Thyroid gland (tissue), 4 donors: ENCODE data around the gene ASPN. TPM values are rescaled to one million over a fixed set of nuclear protein-coding genes. Genes with fewer than 3 reads are reported as not detected.

Experiments used
- DNase-seq, 2 donors: peaks; one replicate each; pipeline ENCODE4 v3.0.0-alpha.2; 2019
- H3K27ac ChIP-seq, 3 donors: fragments of 200-600 bp; sonication (generic); 1 replicate in 2 of 3; 2 replicates in 1 of 3; pipeline ENCODE4 v1.5.1; 2016 to 2019; ENCODE audit warnings: mild to moderate bottlenecking in 1 of 3, moderate library complexity in 1 of 3
- H3K27me3 ChIP-seq: fragments of 200-600 bp; sonication (generic); one replicate; pipeline ENCODE4 v1.5.1; 2019
- H3K36me3 ChIP-seq, 2 donors: fragments of 200-600 bp; sonication (generic); one replicate each; pipeline ENCODE4 v1.5.1; 2016 to 2019
- H3K4me1 ChIP-seq, 2 donors: fragments of 200-600 bp; sonication (generic); one replicate each; pipeline ENCODE4 v1.5.1; 2017 to 2019
- H3K4me3 ChIP-seq, 3 donors: fragments of 200-600 bp; sonication (generic); replicated peaks in 1 of 3; 1 replicate in 2 of 3; 2 replicates in 1 of 3; pipeline ENCODE4 v1.5.1; 2016; ENCODE audit warnings: mild to moderate bottlenecking in 1 of 3
- H3K9me3 ChIP-seq: fragments of 200-600 bp; sonication (generic); one replicate; pipeline ENCODE4 v1.5.1; 2017
- CTCF ChIP-seq, 6 experiments: fragments of 200-600 bp in 3 of 6; fragments of 450-650 bp in 3 of 6; sonication (generic) in 3 of 6; IDR thresholded peaks; one replicate each; pipeline ENCODE4 v1.5.1; 2016 to 2019; ENCODE audit warnings: antibody characterized with exemption in 6 of 6, mild to moderate bottlenecking in 2 of 6, inconsistent platforms in 1 of 6, moderate library complexity in 1 of 6
- POLR2A ChIP-seq, 2 donors: fragments of 450-650 bp; IDR thresholded peaks; one replicate each; pipeline ENCODE4 v1.6.1; 2017; ENCODE audit warnings: antibody characterized with exemption in 2 of 2, mild to moderate bottlenecking in 2 of 2, moderate library complexity in 1 of 2
- WGBS, 2 donors: methylation state at CpG; one replicate each; pipeline ENCODE4 v1.1.5; 2017; 5-methylcytosine and 5-hydroxymethylcytosine counted together
- intact Hi-C: fragments of 100-400 bp; cut with DNase I; formaldehyde crosslinking; loops from one replicate; pipeline ENCODE4 v1.15.1; 2023
- total RNA-seq, 4 donors: library from RNA; depleted of rRNA; stranded (reverse); fragments of >200 nt; gene quantifications; one replicate each; pipeline ENCODE4 v1.2.3, GENCODE V29; 2016

ASPN gene
- total RNA-seq, 4 donors from 2014 or later: 2.4 to 15.3 (median 7.4) TPM

- TF ChIP-seq POLR2A (IDR thresholded peaks at IDR 0.05) (no peak), CTCF (IDR thresholded peaks at IDR 0.05) (no peak)
Measured at GRCh38 chr9:92518199-92518598, 35.9 kb upstream of the ASPN start.

GRCh38 chr9:92517046-92517445 lies 34.7 kb upstream of the ASPN start:
- WGBS, 2 donors: 68 to 78% methylated on average over 3 of the region's 3 CpGs
- Histone ChIP-seq H3K9me3 (no peaks in the 10 kb centered on the region), H3K4me3 (no peak overlapping the region), H3K27me3 (no peaks in the 10 kb centered on the region), H3K4me1 (no peaks in the 10 kb centered on the region), H3K27ac (no peak overlapping the region), H3K36me3 (no peaks in the 10 kb centered on the region)
- TF ChIP-seq CTCF (IDR thresholded peaks at IDR 0.05) (no peak), POLR2A (IDR thresholded peaks at IDR 0.05) (no peak)
- intact Hi-C loops: no loop called here
- DNase-seq: no peak

More at GRCh38 chr9:92518199-92518598, 35.9 kb upstream of the ASPN start:
- Histone ChIP-seq H3K27me3 (no peaks in the 10 kb centered on the region), H3K4me3 (no peak overlapping the region), H3K4me1 (no peaks in the 10 kb centered on the region), H3K36me3 (no peaks in the 10 kb centered on the region), H3K9me3 (no peaks in the 10 kb centered on the region), H3K27ac (no peak overlapping the region)
- DNase-seq: no peak
- intact Hi-C loops: no loop called here
- WGBS, 2 donors: 92 to 93% methylated on average over 4 of the region's 4 CpGs

GRCh38 chr9:92516521-92516920 lies 34.2 kb upstream of the ASPN start:
- 94 to 98% methylated on average over 1 of the region's 1 CpG for WGBS, 2 donors
- Histone ChIP-seq H3K27ac (no peak overlapping the region), H3K36me3 (no peaks in the 10 kb centered on the region), H3K27me3 (no peaks in the 10 kb centered on the region), H3K4me1 (no peaks in the 10 kb centered on the region), H3K9me3 (no peaks in the 10 kb centered on the region), H3K4me3 (no peak overlapping the region)
- TF ChIP-seq POLR2A (IDR thresholded peaks at IDR 0.05): no peak
- TF ChIP-seq CTCF (IDR thresholded peaks at IDR 0.05): no peak
- intact Hi-C loops: no loop called here
- DNase-seq: no peak

DNA sequence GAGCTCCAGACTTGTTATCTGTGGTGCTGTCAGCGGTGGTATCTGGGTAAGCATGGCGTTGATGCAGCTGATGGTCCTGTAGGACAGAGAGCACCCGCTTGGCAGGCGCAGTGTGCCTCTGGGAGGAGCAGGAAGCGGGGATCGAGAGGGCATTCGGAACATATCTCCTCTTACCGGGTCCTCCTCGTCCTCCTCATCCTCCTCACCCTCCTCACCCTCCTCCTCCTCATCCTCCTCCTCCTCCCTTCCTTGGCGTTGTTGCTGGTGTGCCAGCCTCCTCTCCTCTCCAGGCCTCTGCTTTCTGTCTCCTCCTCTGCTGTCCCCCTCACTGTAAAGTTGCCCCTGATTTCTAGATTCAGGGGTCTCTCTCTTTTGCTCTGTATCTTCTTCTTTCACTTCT lies 32.3 kb upstream of the ASPN start:
- Histone ChIP-seq H3K4me1 (no peaks in the 10 kb centered on the region), H3K9me3 (no peaks in the 10 kb centered on the region), H3K4me3 (no peak overlapping the region), H3K27me3 (no peaks in the 10 kb centered on the region), H3K36me3 (no peaks in the 10 kb centered on the region), H3K27ac (no peak overlapping the region)
- TF ChIP-seq CTCF (IDR thresholded peaks at IDR 0.05): no peak
- DNase-seq: no peak
- 93 to 96% methylated on average over 10 of the region's 10 CpGs for WGBS, 2 donors
- intact Hi-C loops: no loop called here

DNA sequence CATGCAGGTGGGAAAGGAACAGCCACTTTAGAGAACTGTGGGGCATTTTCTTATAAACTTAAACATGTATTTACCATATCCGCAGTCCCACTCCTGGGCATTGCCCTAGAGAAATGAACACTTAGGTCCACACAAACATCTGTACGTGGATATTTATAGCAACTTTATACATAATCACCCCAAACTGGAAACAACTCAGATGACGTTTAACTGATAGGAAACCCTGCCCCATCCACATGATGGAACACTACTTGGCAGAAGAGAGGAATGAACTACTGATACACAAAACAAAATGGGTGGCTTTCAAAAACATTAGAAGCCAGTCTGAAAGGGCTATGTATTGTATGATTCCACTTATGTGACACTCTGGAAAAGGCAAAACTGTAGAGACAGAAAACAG lies 31.0 kb upstream of the ASPN start:
- H3K36me3 ChIP-seq: no peaks in the 10 kb centered on the region
- H3K27me3 ChIP-seq: no peaks in the 10 kb centered on the region
- no peaks in the 10 kb centered on the region for H3K9me3 ChIP-seq
- DNase-seq: no peak
- no peak for TF ChIP-seq CTCF (IDR thresholded peaks at IDR 0.05)
- no peak for TF ChIP-seq POLR2A (IDR thresholded peaks at IDR 0.05)
- no peak overlapping the region for H3K27ac ChIP-seq
- intact Hi-C loops: no loop called here
- H3K4me1 ChIP-seq: no peaks in the 10 kb centered on the region
- no peak overlapping the region for H3K4me3 ChIP-seq
- 75 to 80% methylated on average over 3 of the region's 3 CpGs for WGBS, 2 donors
